NCI-H1694 (cell line): Measurements from ENCODE around the gene ACOT7.
"Not testable (repeated sequence)": the region's sequence is repeated elsewhere in the genome, so short reads cannot be mapped to it uniquely, and the experiment has no call there.

Experiments used
- DNase-seq: peaks from one replicate; lab custom pipeline; 2025; lab: John Stamatoyannopoulos, UW

The ACOT7 gene

DNA sequence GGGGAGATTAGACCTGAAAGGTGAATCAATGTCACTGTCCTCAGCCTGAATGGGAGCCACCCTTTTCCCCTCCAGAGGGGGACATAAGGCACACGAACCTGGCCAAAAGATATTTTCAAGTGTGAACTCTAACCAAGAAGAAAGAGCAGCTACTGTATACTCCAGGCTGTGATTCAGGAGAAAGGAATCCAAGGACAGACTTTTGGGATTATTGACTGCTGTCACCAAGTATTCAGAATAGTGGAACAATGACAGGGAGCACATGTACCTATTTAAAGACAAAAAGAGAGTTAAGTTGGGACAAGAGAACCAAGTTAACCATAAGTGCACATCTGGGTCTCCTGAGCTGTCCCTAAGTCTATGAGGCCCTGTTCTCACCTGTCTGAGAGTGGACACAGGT lies 160.2 kb downstream of the ACOT7 start:
- no peak for DNase-seq

DNA sequence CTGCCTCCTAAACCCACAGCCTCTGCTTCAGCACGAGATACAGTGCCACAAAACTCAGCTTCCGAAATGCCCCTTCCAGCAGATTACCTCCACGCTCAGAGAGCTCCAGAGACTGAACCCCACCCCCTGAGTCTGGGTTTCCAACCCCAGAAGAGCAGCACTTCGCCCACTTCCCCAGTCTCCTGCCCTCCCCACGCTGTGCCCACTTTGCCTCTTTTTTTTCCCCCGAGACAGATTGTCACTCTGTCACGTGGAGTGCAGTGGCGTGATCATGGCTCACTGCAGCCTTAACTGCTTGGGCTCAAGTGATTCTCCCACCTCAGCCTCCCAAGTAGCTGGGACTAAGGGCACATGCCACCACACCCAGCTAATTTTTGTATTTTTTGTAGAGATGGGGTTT lies 167.9 kb downstream of the ACOT7 start:
- no peak for DNase-seq

DNA sequence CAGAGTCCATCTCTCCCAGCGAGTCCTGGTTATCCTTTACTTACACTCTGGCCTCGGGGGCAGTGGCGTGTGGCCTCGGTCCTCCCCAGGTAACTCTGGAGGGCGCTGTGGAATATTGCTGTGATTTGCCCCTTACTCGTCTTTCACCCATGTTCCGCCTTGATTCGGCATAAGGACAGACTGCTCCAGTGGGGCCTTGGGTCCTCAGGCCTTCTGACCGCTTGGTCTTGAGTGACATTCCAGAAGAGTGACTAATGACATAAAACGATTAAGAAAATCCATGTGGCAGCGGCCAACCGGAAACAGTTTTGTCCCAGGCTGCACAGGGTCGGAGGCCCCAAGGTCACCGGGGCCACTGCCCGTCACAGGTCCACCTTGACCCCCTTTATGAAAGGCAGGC lies 168.8 kb downstream of the ACOT7 start:
- DNase-seq = no peak

DNA sequence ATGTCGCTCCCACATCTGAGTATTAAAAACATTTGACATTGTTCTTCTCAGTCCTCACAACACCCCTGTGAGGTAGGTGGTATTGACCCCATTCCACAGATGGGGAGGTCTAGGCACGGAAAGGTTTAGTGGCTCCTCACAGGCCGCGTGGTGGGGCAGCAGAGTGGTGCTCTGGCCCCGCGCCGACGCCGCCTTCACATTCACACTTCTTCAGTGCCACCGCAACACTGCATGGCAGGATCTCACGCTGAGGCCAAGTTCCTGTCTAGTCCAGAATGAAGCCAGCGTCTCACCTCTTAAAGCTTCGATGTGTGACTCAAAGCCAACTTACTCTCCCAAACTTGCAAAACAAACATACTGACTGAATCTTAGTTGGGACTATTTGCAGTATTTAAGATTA lies 169.9 kb downstream of the ACOT7 start:
- DNase-seq = no peak

DNA sequence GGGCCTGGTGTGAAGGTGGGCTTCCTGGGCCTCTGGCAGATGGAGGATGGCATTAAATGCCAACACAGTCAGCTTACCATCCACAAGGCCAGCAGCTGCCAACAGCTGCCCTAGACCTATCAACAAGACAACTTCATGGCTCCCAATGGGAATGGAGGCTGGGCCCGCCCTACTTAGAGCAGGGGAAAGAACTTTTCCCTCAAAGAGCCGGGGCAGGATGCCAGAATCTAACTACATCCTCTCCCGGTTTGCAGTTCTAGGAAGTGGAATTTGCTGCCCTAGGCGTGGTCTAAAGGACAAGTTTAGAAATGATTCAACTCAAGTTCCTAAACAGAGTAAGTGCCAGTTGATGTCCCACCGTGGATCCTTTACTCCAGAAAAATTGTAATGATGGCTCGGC lies 170.9 kb downstream of the ACOT7 start:
- DNase-seq = no peak

DNA sequence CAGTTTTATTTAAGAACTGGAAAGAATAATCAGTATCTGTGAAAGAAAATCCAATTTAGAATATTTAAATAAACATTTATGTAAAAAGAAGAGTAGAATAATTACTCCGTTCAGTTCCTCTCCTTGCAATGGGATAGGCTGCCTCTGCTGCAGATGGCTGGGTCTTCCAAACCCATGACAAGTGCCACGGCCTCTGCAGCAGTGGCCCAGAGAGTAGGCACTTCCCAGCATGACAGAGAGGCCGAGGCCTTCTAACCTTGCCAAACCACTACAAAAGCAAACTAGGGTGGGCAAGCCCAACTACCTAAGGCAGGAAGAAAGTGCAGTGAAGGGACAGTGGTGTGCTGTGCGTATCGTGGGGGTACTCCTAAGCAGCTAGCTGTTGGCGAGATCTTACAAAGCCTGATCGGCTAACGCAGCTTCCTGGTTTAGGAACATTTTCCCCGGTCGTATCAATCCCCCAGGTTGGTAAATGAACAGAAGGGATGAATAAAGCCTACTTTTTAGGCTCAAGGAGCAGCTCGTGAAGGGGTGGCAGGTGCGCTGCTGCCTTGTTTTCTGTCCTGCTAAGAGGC lies 172.3 kb downstream of the ACOT7 start:
- no peak for DNase-seq

DNA sequence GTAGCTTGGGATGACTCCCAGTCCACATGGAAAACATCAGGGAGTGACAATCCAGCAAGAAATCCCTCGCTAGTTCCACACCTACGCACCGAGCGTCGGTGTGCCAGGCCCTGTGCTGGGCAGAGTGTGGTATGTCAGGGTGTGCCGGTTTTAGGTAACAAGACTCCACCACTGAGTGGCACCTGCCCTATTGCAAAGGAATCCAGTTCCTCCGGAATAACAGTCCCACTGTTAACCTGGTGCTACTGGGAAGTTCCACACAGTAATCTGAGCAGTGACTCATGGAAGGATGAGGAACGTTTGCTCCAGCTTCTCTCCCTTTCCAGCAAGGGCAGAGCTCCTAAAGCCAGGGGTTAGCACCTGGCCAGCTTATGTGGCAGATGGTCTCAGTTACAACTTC lies 173.3 kb downstream of the ACOT7 start:
- no peak for DNase-seq

DNA sequence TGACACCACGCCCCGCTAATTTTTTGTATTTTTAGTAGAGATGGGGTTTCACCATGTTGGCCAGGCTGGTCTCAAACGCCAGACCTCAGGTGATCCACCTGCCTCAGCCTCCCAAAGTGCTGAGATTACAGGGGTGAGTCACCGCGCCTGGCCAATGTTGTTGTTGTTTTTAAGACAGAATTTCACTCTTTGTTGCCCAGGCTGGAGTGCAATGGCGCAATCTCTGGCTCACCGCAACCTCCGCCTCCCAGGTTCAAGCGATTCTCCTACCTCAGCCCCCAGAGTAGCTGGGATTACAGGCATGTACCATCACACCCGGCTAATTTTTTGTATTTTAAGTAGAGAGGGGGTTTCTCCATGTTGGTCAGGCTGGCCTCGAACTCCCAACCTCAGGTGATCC lies 173.9 kb downstream of the ACOT7 start:
- DNase-seq = not testable (repeated sequence)

DNA sequence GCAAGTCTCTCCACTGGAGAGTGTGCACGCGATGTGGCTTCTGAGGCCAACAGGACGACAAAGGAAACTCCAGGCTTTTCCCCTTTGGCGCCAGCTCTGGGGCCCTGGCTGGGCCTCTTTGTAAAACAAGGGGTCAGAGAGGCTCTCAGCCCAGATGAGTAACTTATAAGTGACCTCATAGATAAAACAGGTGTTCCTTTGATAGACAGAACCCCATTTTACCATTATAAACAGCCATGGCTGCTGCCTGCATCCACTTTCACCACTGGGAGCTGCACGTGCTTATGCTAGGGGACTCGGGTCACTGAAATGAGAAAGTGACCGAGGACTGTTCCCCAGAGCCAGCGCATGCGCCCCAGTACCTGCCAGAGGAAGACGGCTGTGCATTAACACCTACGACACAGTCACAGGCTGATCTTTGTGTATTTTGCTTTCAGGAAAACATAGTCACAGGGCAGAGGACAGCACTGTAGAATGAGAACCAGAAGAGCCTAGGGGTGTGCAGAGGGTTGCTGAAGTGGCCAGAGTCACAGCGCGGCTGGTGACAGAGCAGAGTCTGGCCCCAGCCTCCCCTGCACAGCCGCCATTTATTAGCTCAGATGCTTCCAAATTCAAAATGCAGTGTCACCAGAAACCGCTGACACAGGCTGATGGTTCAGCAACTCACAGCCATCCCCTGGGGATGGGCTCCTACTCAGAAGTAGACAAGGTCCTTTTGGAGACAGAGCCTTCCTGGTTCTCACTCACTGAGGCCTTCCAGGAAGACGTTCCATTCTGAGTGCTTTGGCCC lies 175.0 kb downstream of the ACOT7 start:
- no peak for DNase-seq
